Neural progenitor cell (in vitro differentiated cells): ENCODE data around the gene RBM14. TPM values are rescaled to one million over a fixed set of nuclear protein-coding genes. Genes with fewer than 3 reads are reported as not detected.
"Not testable (repeated sequence)": the region's sequence is repeated elsewhere in the genome, so short reads cannot be mapped to it uniquely, and the experiment has no call there.

Source experiments
- DNase-seq: peaks from one replicate; pipeline ENCODE4 v3.0.0-alpha.2; 2016; ENCODE audit warnings: low spot score
- H2AFZ ChIP-seq: fragments of 200-600 bp; sonication (generic); replicated peaks from 2 replicates; pipeline ENCODE4 v1.6.1; 2016; ENCODE audit warnings: antibody characterized with exemption
- H3F3A ChIP-seq: fragments of 200-600 bp; sonication (generic); 2 replicates; pipeline ENCODE4 v1.6.1; 2016; ENCODE audit warnings: antibody characterized with exemption, low read depth
- H3K27ac ChIP-seq: fragments of 200-600 bp; sonication (generic); 2 replicates; pipeline ENCODE4 v1.5.1; 2016; ENCODE audit warnings: mild to moderate bottlenecking
- H3K27me3 ChIP-seq: fragments of 200-600 bp; sonication (generic); 2 replicates; pipeline ENCODE4 v1.6.1; 2016; ENCODE audit warnings: mild to moderate bottlenecking, moderate library complexity
- H3K36me3 ChIP-seq: fragments of 200-600 bp; sonication (generic); 2 replicates; pipeline ENCODE4 v1.5.1; 2016
- H3K4me1 ChIP-seq: fragments of 200-600 bp; sonication (generic); 2 replicates; pipeline ENCODE4 v1.6.1; 2016; ENCODE audit warnings: mixed run types
- H3K4me2 ChIP-seq: fragments of 200-600 bp; sonication (generic); 2 replicates; pipeline ENCODE4 v1.6.1; 2016
- H3K4me3 ChIP-seq: fragments of 200-600 bp; sonication (generic); 2 replicates; pipeline ENCODE4 v1.5.1; 2016
- H3K79me2 ChIP-seq: fragments of 200-600 bp; sonication (generic); 2 replicates; pipeline ENCODE4 v1.6.1; 2016; ENCODE audit warnings: low read depth
- H3K9ac ChIP-seq: fragments of 200-600 bp; sonication (generic); 2 replicates; pipeline ENCODE4 v1.6.1; 2016
- H3K9me3 ChIP-seq: fragments of 200-600 bp; sonication (generic); 2 replicates; pipeline ENCODE4 v1.5.1; 2016; ENCODE audit warnings: low read depth
- H4K20me1 ChIP-seq: fragments of 200-600 bp; sonication (generic); 2 replicates; pipeline ENCODE4 v1.6.1; 2016; ENCODE audit warnings: low read depth
- H3K27ac Mint-ChIP-seq: 3 replicates; pipeline ENCODE4 v1.8.0; 2021; ENCODE audit warnings: mixed read lengths
- H3K27me3 Mint-ChIP-seq: 2 replicates; pipeline ENCODE4 v1.8.0; 2022; ENCODE audit warnings: low read depth, mild to moderate bottlenecking, inconsistent platforms, moderate library complexity, mixed read lengths; ENCODE audit not compliant: insufficient read depth
- H3K36me3 Mint-ChIP-seq: 3 replicates; pipeline ENCODE4 v1.8.0; 2021; ENCODE audit warnings: mixed read lengths
- H3K4me1 Mint-ChIP-seq: 3 replicates; pipeline ENCODE4 v1.8.0; 2021; ENCODE audit warnings: mixed read lengths
- H3K4me3 Mint-ChIP-seq: 3 replicates; pipeline ENCODE4 v1.8.0; 2021; ENCODE audit warnings: mild to moderate bottlenecking, moderate library complexity, mixed read lengths
- H3K9me3 Mint-ChIP-seq: 3 replicates; pipeline ENCODE4 v1.8.0; 2020; ENCODE audit warnings: mixed read lengths
- CTCF ChIP-seq: fragments of 200-600 bp; sonication (generic); IDR thresholded peaks from 2 replicates; pipeline ENCODE4 v1.5.1; 2017; ENCODE audit warnings: antibody characterized with exemption, mild to moderate bottlenecking
- EZH2 ChIP-seq: fragments of 200-600 bp; sonication (generic); IDR thresholded peaks from 2 replicates; pipeline ENCODE4 v1.6.1; 2017; ENCODE audit warnings: antibody characterized with exemption, mild to moderate bottlenecking, moderate library complexity
- EZH2phosphoT487 ChIP-seq: fragments of 200-600 bp; sonication (generic); IDR thresholded peaks from 2 replicates; pipeline ENCODE4 v1.6.1; 2017; ENCODE audit warnings: antibody characterized with exemption
- total RNA-seq: library from RNA; depleted of rRNA; stranded (reverse); fragments of >200 nt; gene quantifications from 2 replicates; pipeline ENCODE4 v1.2.3, GENCODE V29; 2015; ENCODE audit warnings: low replicate concordance

RBM14 gene
- total RNA-seq, 1 donor from 2014 or later = 38.2 TPM

- Histone ChIP-seq H3K4me1 (no peaks in the 10 kb centered on the region), H2AFZ (no peak overlapping the region), H3K36me3 (no peaks in the 10 kb centered on the region), H3K4me2 (no peak overlapping the region), H3K9me3 (no peaks in the 10 kb centered on the region), H3K27ac (no peak overlapping the region), H3K4me3 (no peak overlapping the region), H3K27me3 (no peaks in the 10 kb centered on the region), H3K79me2 (no peaks in the 10 kb centered on the region), H3F3A (no peaks in the 10 kb centered on the region), H4K20me1 (no peaks in the 10 kb centered on the region), H3K9ac (no peak overlapping the region)
- Mint-ChIP-seq H3K9me3 (no peaks in the 10 kb centered on the region), H3K27ac (peak overlapping the region; percentile 34), H3K36me3 (peaks cover 8% of the 10 kb centered on the region), H3K27me3 (peaks cover 2% of the 10 kb centered on the region), H3K4me1 (peaks cover 10% of the 10 kb centered on the region), H3K4me3 (no peak overlapping the region)
- DNase-seq = no peak
- TF ChIP-seq EZH2 (no peak), CTCF (no peak), EZH2phosphoT487 (no peak)
Observed at GRCh38 chr11:66600631-66601233, 15.7 kb upstream of the RBM14 start.

GRCh38 chr11:66603072-66603471 lies 13.4 kb upstream of the RBM14 start:
- TF ChIP-seq EZH2 (no peak), CTCF (no peak)
- Histone ChIP-seq H3K4me1 (no peaks in the 10 kb centered on the region), H3K36me3 (no peaks in the 10 kb centered on the region), H3K4me2 (no peak overlapping the region), H4K20me1 (no peaks in the 10 kb centered on the region), H3K9ac (no peak overlapping the region), H3K4me3 (no peak overlapping the region), H3K27ac (no peak overlapping the region), H3K9me3 (no peaks in the 10 kb centered on the region), H3F3A (no peaks in the 10 kb centered on the region), H3K79me2 (no peaks in the 10 kb centered on the region), H2AFZ (no peak overlapping the region), H3K27me3 (no peaks in the 10 kb centered on the region)
- Mint-ChIP-seq H3K4me3 (no peak overlapping the region), H3K27me3 (no peaks in the 10 kb centered on the region), H3K4me1 (peaks cover 10% of the 10 kb centered on the region), H3K27ac (no peak overlapping the region), H3K36me3 (peaks cover 13% of the 10 kb centered on the region), H3K9me3 (no peaks in the 10 kb centered on the region)
- DNase-seq = no peak

GRCh38 chr11:66604155-66604554 lies 12.3 kb upstream of the RBM14 start:
- DNase-seq = no peak
- H3K9ac ChIP-seq = no peak overlapping the region
- no peak overlapping the region for H3K27ac Mint-ChIP-seq
- peaks cover 10% of the 10 kb centered on the region for H3K4me1 Mint-ChIP-seq
- H2AFZ ChIP-seq = no peak overlapping the region
- no peak overlapping the region for H3K27ac ChIP-seq
- no peak overlapping the region for H3K4me3 ChIP-seq
- H3K36me3 Mint-ChIP-seq = peaks cover 13% of the 10 kb centered on the region
- no peak overlapping the region for H3K4me2 ChIP-seq
- H3F3A ChIP-seq = no peaks in the 10 kb centered on the region
- H4K20me1 ChIP-seq = no peaks in the 10 kb centered on the region
- H3K9me3 Mint-ChIP-seq = no peaks in the 10 kb centered on the region
- H3K4me1 ChIP-seq = no peaks in the 10 kb centered on the region
- H3K27me3 Mint-ChIP-seq = no peaks in the 10 kb centered on the region
- no peak overlapping the region for H3K4me3 Mint-ChIP-seq
- H3K27me3 ChIP-seq = no peaks in the 10 kb centered on the region
- TF ChIP-seq CTCF (no peak), EZH2phosphoT487 (no peak), EZH2 (no peak)
- no peaks in the 10 kb centered on the region for H3K9me3 ChIP-seq
- no peaks in the 10 kb centered on the region for H3K36me3 ChIP-seq
- no peaks in the 10 kb centered on the region for H3K79me2 ChIP-seq

GRCh38 chr11:66606608-66607007 lies 9.8 kb upstream of the RBM14 start:
- H3K27me3 ChIP-seq, H3K9me3 ChIP-seq, H3K9ac ChIP-seq, H2AFZ ChIP-seq, H3K36me3 ChIP-seq, H3K4me3 ChIP-seq, H3K27ac ChIP-seq, H3K4me3 Mint-ChIP-seq, DNase-seq, H3K9me3 Mint-ChIP-seq, H3K4me1 Mint-ChIP-seq, H4K20me1 ChIP-seq, H3K27me3 Mint-ChIP-seq, H3K27ac Mint-ChIP-seq, H3K4me1 ChIP-seq, H3K79me2 ChIP-seq, H3K4me2 ChIP-seq: not testable (repeated sequence)
- H3F3A ChIP-seq = peaks cover 11% of the 10 kb centered on the region
- peaks cover 17% of the 10 kb centered on the region for H3K36me3 Mint-ChIP-seq
